Measurements from ENCODE around the gene MAMDC2. TPM values are rescaled to one million over a fixed set of nuclear protein-coding genes. Genes with fewer than 3 reads are reported as not detected.

The MAMDC2 gene
- total RNA-seq, 1 experiment from 2014 or later: 2.7 TPM

- TF ChIP-seq EZH2 (IDR thresholded peaks at IDR 0.05; ENCODE audit: low read depth): no peak
- TF ChIP-seq, protein P1, sequence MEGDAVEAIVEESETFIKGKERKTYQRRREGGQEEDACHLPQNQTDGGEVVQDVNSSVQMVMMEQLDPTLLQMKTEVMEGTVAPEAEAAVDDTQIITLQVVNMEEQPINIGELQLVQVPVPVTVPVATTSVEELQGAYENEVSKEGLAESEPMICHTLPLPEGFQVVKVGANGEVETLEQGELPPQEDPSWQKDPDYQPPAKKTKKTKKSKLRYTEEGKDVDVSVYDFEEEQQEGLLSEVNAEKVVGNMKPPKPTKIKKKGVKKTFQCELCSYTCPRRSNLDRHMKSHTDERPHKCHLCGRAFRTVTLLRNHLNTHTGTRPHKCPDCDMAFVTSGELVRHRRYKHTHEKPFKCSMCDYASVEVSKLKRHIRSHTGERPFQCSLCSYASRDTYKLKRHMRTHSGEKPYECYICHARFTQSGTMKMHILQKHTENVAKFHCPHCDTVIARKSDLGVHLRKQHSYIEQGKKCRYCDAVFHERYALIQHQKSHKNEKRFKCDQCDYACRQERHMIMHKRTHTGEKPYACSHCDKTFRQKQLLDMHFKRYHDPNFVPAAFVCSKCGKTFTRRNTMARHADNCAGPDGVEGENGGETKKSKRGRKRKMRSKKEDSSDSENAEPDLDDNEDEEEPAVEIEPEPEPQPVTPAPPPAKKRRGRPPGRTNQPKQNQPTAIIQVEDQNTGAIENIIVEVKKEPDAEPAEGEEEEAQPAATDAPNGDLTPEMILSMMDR (conservative IDR thresholded peaks at IDR 0.05): no peak
- no peak overlapping the region for H3K4me2 ChIP-seq
- ChIA-PET POLR2A (ENCODE audit: unreplicated experiment) (interaction anchor here (1.0 kb wide), 1 partner anchor 14 kb away, joined by 9 read pairs; no protein-coding TSS in a partner anchor), CTCF (interaction anchor here (0.6 kb wide), 1 partner anchor 27 kb away, joined by 3 read pairs; no protein-coding TSS in a partner anchor)
- H3K36me3 ChIP-seq (ENCODE audit: low read depth): no peaks in the 10 kb centered on the region
- no peaks in the 10 kb centered on the region for H3K27me3 ChIP-seq (ENCODE audit: insufficient read depth, low read depth)
- no peaks in the 10 kb centered on the region for H3F3A ChIP-seq (ENCODE audit: insufficient read depth, low read depth)
- intact Hi-C loops (cut with micrococcal nuclease; ENCODE audit: unreplicated experiment): no loop called here
- BruUV-seq (replicated peaks): no TSS peak
- no peaks in the 10 kb centered on the region for H3K79me2 ChIP-seq (ENCODE audit: low read depth)
- H3K4me1 ChIP-seq (replicated peaks; ENCODE audit: insufficient read depth): peaks cover 21% of the 10 kb centered on the region
- H3K9me3 ChIP-seq (ENCODE audit: insufficient read depth, low read depth): no peaks in the 10 kb centered on the region
- no peak overlapping the region for H2AFZ ChIP-seq
- no peak overlapping the region for H3K27ac ChIP-seq
- no peaks in the 10 kb centered on the region for H4K20me1 ChIP-seq (ENCODE audit: insufficient read depth)
- H3K9me2 ChIP-seq (ENCODE audit: insufficient read depth): no peaks in the 10 kb centered on the region
- DNase-seq: no peak
- no peak overlapping the region for H3K4me3 ChIP-seq
These were observed 63.9 kb downstream of the MAMDC2 start for GRCh38 chr9:70107558-70107957.

DNA sequence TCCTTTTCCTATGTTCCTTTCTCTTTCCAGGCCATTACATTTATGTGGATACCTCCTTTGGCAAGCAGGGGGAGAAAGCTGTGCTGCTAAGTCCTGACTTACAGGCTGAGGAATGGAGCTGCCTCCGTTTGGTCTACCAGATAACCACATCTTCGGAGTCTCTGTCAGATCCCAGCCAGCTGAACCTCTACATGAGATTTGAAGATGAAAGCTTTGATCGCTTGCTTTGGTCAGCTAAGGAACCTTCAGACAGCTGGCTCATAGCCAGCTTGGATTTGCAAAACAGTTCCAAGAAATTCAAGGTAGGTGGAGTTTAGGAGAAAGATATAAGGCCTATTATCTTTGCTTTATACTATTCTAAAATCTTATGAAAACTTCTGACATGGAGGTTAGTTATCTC is 64.5 kb downstream of the MAMDC2 start:
- no peak overlapping the region for H3K27ac ChIP-seq
- DNase-seq: no peak
- H3K79me2 ChIP-seq (ENCODE audit: low read depth): no peaks in the 10 kb centered on the region
- CTCF ChIA-PET: no interaction called here
- H3K9me2 ChIP-seq (ENCODE audit: insufficient read depth): no peaks in the 10 kb centered on the region
- H3K9me3 ChIP-seq (ENCODE audit: insufficient read depth, low read depth): no peaks in the 10 kb centered on the region
- H2AFZ ChIP-seq: no peak overlapping the region
- no TSS peak for BruUV-seq (replicated peaks)
- TF ChIP-seq EZH2 (IDR thresholded peaks at IDR 0.05; ENCODE audit: low read depth): no peak
- TF ChIP-seq, protein P1 (conservative IDR thresholded peaks at IDR 0.05): no peak
- intact Hi-C loops (cut with micrococcal nuclease; ENCODE audit: unreplicated experiment): no loop called here
- H4K20me1 ChIP-seq (ENCODE audit: insufficient read depth): no peaks in the 10 kb centered on the region
- H3K27me3 ChIP-seq (ENCODE audit: insufficient read depth, low read depth): no peaks in the 10 kb centered on the region
- no peaks in the 10 kb centered on the region for H3F3A ChIP-seq (ENCODE audit: insufficient read depth, low read depth)
- H3K4me1 ChIP-seq (replicated peaks; ENCODE audit: insufficient read depth): peaks cover 27% of the 10 kb centered on the region
- H3K36me3 ChIP-seq (ENCODE audit: low read depth): no peaks in the 10 kb centered on the region
- POLR2A ChIA-PET (ENCODE audit: unreplicated experiment): interaction anchor here (1.0 kb wide), 1 partner anchor 14 kb away, joined by 9 read pairs; no protein-coding TSS in a partner anchor
- no peak overlapping the region for H3K4me3 ChIP-seq
- H3K4me2 ChIP-seq: no peak overlapping the region

DNA sequence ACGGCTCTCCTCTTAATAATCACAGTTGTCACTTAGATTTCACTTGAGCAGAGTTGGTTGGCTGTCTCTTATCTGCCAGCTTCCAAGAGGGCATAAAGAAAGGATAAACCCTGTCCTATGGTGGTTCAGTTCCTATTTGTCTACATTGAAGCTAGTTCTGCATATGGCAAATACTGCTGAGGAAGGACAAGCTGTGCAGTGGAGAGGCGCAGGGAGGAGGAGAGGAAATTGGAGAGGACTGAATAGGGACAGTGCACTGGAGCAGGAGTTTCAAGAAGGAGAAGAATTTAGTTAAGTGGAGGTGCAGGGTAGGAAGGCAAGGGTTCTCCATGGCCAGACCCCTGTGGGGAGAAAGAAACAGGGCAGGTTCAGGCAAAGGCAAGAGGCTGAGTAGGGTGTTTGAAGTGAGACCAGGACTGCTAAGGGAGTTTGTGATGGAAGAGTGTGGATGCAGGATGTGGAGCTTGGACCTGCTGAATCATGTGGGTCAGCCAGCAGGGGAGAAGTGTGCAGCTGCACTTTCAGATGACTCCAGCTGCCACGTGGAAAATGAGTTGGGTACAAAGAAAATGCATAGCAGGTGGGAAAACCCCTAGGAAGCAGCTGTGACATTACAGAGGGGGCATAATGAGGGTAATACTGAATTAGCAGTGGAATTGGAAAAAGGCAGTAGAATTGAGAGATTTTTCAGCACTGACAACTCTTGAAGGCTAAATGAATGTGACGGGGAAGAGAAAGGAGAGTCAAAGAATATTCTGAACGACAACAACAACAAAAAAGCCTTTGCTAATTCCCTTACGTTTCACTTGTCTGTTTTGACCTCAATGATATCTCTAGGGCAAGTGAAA is 66.8 kb downstream of the MAMDC2 start:
- BruUV-seq (replicated peaks): no TSS peak
- no peak for DNase-seq
- no peak overlapping the region for H2AFZ ChIP-seq
- H3K4me3 ChIP-seq: no peak overlapping the region
- ChIA-PET POLR2A (ENCODE audit: unreplicated experiment) (interaction anchor here (0.6 kb wide), 1 partner anchor 192 kb away, joined by 5 read pairs; no protein-coding TSS in a partner anchor), CTCF (interaction anchor here (0.7 to 2.1 kb wide), 7 partner anchors 16 to 139 kb away, joined by 3 to 27 read pairs (median 4); partner anchors contain the start of gene MAMDC2)
- H3K4me1 ChIP-seq (replicated peaks; ENCODE audit: insufficient read depth): peaks cover 28% of the 10 kb centered on the region
- H3K27me3 ChIP-seq (ENCODE audit: insufficient read depth, low read depth): no peaks in the 10 kb centered on the region
- intact Hi-C loops (cut with micrococcal nuclease; ENCODE audit: unreplicated experiment): loop anchor here (5.0 to 10.0 kb wide), 7 partner anchors 58 to 936 kb away; partner anchors contain the start of genes APBA1 and TJP2
- H3K36me3 ChIP-seq (ENCODE audit: low read depth): no peaks in the 10 kb centered on the region
- H3K9me2 ChIP-seq (ENCODE audit: insufficient read depth): no peaks in the 10 kb centered on the region
- H4K20me1 ChIP-seq (ENCODE audit: insufficient read depth): no peaks in the 10 kb centered on the region
- TF ChIP-seq, protein P1 (conservative IDR thresholded peaks at IDR 0.05): no peak
- TF ChIP-seq EZH2 (IDR thresholded peaks at IDR 0.05; ENCODE audit: low read depth): no peak
- no peak overlapping the region for H3K4me2 ChIP-seq
- no peak overlapping the region for H3K27ac ChIP-seq
- H3K79me2 ChIP-seq (ENCODE audit: low read depth): no peaks in the 10 kb centered on the region
- no peaks in the 10 kb centered on the region for H3F3A ChIP-seq (ENCODE audit: insufficient read depth, low read depth)
- H3K9me3 ChIP-seq (ENCODE audit: insufficient read depth, low read depth): no peaks in the 10 kb centered on the region

Data from PC-9 (cell line).